GM19099 (cell line): ENCODE measurements around the gene AHNAK2.

Source experiments
- POLR2A ChIP-seq: IDR thresholded peaks from 3 replicates; pipeline ENCODE4 v1.6.1; 2011; ENCODE audit warnings: low read depth; ENCODE audit not compliant: insufficient read length; ENCODE audit errors: extremely low read depth

AHNAK2 gene

GRCh38 chr14:104973385-104974145 lies 4.6 kb downstream of the AHNAK2 start:
- no peak for TF ChIP-seq POLR2A

- TF ChIP-seq POLR2A = no peak
Measured at GRCh38 chr14:104973135-104973384, 5.1 kb downstream of the AHNAK2 start.

DNA sequence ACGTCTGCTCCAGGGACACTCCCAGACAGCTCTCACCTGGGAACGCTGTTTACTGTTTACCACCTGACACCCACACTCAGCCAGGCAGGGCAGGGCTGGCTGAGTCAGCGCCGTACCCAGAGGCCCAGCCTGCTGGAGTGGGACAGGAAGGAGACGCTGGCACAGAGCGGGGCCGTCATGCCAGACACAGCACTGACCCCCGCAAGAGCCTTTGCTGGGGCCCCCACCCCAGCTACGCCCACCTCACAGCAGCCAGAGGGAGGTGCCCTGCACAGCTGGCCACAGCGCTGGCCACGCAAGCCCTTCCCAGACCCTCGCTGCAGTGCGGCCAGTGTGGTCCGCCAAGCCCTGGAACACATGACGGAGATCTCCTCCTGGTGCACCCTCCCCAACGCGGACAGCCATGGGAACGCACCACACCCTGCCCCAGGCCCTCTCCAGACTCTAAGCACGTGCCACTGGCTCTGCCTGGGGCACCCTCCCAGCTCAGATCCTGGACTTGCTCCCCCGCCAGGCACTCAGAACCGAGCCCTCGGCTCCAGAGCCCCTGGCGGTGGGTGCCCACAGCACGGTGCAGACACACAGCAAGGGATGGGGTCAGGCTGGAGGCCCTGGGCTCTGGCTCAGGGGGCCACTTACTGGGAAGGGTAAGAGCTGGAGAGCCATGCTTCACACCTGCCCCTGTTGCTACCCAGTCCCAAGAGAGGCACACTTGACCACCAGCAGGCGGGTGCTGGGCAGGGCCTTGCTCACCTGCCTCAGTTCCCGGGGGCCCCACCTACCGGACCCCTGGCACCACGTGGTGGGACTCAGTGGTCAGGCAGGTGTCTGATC lies 5.7 kb downstream of the AHNAK2 start:
- no peak for TF ChIP-seq POLR2A

- no peak for TF ChIP-seq POLR2A
Measured at GRCh38 chr14:104971447-104972240, 6.5 kb downstream of the AHNAK2 start.

GRCh38 chr14:104970231-104971068 lies 7.7 kb downstream of the AHNAK2 start:
- no peak for TF ChIP-seq POLR2A

DNA sequence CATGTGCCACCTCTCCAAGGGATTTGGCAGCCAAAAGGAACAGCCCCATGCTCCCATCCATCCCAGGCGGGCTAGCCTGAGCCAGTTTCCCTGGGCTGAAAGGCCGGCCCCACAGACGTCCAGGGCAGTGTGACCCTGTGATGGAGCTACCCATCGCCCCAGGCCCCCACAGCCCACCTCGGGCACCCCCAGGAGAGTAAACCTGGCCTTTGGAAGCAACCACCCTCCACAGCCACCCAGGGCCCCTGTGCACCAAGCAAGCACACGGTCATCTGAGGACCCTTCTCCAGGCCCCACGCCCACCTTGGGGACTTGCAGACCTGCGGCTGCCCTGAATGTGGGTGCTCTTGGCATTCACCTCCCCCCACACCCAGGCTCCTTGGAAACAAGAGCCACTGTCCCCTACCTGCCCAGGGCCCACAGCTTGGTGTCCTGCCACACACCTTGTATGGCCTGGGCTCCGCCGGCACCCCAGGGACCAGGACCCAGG lies 8.4 kb downstream of the AHNAK2 start:
- TF ChIP-seq POLR2A = no peak

- TF ChIP-seq POLR2A = no peak
Measured at GRCh38 chr14:104968541-104969401, 9.4 kb downstream of the AHNAK2 start.

DNA sequence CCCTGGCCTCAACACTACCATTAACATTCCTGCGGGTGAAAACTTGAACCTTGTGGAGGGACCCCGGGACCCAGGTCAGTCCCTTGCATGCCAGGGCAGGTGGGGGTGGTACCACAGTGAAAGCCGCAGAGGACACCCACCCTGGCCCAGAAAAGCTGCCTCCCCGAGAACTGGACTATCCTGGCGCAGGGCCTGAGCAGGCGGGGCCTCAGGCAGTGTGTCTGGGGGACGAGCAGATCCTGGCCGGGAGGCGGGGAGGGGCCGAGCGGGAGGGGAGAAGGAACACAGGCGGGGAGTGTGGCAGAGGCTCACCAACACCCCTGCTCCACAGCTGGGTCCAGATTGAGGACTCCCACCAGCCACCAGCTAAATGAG lies 10.0 kb downstream of the AHNAK2 start:
- no peak for TF ChIP-seq POLR2A

DNA sequence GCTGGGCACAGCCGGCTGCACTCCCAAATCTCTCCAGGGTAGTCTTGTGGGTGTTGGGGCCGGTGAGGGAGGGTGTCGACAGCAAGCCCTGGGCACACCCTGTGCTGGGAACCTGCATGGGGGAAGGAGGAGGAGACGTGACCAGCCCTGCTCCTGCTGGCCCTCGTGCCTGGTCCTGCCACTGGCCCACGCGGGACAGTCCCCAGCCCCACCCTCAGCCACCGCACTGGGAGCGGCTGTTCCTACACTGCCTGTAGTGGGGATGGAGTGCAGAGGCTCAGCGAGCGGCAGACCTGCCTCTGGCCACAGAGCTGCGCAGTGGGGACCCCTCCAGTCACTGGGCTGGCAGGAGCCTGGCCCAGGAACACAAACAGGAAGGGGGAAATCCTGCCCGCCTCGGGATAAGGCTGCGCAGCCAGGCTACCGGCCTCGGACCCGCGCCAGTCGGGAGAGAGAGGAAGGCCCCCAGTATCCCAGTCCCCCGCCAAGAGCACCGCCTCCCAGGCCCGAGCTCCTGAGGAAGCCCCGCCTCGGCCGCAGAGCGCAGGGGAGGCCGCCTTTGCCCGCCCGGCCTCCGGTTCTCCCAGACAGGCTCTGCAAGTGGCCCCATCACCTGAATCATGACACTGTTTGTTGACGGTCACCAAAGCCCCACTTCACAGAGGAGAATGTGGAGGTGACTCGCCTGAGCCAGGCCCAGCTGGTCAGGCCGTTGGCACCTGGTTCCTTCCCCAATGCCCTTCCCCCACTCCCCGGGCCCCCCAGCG lies 10.6 kb downstream of the AHNAK2 start:
- no peak for TF ChIP-seq POLR2A

DNA sequence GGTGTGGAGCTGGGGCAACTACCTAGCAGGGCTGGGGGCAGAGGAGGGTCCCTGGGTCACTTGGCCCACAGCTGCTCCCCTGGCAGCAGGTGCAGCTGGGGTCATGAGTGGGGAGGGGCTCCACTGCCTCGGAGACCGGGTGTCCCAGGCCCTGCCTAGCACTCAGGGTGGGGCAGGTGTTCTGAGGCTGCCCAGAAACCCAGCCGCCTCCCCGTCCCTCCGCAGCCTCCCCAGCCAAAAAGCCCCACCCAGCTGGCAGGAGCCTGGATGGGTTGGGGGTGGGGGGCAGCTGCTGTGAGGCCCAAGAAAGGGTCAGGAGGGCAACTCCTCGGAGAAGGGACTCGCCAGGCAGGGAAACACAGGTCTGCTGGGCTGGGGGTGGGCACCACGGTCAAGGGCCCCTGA lies 11.2 kb downstream of the AHNAK2 start:
- TF ChIP-seq POLR2A = no peak

DNA sequence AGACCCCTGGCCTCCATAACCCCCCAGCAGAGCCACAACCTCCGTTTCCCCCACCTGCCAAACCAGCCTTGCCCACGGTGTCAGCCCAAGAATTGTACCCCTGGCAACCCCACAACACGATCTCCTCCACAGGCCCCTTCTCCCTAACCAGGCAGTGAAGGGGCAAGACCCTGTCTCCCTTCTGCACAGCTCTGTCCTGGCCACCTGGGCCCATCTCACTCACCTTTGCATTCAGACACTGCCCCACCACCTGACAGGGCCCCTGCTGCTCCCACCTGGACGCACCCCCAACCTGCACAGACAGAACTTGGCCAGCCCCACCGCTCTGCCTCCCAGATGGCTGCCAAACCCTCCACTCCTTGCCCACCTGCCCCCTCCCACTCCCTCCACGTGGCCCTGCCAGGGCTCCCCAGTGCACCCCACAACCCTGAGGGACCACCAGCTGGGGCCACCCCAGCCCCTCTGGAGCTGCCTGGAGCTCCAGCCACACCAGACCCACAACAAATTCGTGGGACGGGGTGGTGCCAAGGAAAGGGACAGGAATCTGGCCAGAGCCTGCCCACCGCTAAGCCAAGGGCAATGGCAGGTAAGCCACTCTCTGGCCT lies 11.8 kb downstream of the AHNAK2 start:
- TF ChIP-seq POLR2A = no peak

DNA sequence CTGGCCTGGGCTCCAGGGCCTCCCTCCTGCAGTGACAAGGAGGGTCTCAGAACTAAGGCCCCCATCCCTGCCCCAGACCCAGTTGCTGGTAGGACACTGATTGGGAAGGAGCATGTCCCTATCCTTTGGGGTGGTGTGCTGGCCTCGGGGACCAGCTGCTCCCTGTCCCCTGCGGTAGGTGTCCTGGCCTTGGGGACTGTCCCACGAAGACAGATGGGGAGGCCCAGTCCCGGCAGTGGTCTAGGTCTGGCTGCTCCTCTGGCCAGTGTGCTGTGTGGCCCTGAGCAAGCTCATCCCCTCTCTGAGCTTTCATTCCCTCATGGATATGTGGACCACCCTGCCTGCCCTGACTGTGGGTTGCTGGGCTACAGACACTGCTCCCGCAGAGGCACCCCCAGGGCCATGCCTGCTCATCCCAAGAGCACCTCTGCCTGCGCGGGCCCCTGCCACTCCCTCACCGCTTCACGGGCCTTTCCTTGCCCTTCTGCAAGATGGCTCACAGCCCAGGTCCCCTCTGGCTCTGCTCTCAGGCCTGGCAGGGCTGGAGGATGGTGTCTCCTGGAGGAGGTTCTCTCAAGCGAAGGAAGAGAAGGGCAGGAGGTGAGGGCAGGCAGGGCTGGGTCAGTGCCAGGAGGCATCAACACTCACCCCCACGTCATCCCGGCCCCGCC lies 12.5 kb downstream of the AHNAK2 start:
- no peak for TF ChIP-seq POLR2A
